ENCODE results near the gene POLQ. TPM values are rescaled to one million over a fixed set of nuclear protein-coding genes. Genes with fewer than 3 reads are reported as not detected.
"Not testable (repeated sequence)": the region's sequence is repeated elsewhere in the genome, so short reads cannot be mapped to it uniquely, and the experiment has no call there.

POLQ gene
- total RNA-seq, 1 donor from 2014 or later = 5.7 TPM

GRCh38 chr3:121488628-121489027 is 57.2 kb downstream of the POLQ start:
- no peaks in the 10 kb centered on the region for H3K36me3 ChIP-seq (ENCODE audit: control insufficient read depth in 3 of 3, insufficient read depth in 3 of 3, low read length in 3 of 3)
- H3K27me3 ChIP-seq (ENCODE audit: control insufficient read depth in 3 of 3, insufficient read depth in 3 of 3, low read length in 3 of 3) = no peaks in the 10 kb centered on the region
- H3K9me3 ChIP-seq (ENCODE audit: control insufficient read depth in 3 of 3, low read length in 3 of 3) = no peaks in the 10 kb centered on the region
- H3K27ac ChIP-seq (ENCODE audit: low read depth, low read length) = no peak overlapping the region
- no peak overlapping the region for H3K4me3 ChIP-seq (ENCODE audit: low read length in 3 of 3)
- no peak overlapping the region for H3K9ac ChIP-seq (ENCODE audit: low read depth in 1 of 3, low read length in 3 of 3)
- H3K4me1 ChIP-seq (ENCODE audit: control insufficient read depth in 3 of 3, insufficient read depth in 3 of 3, low read length in 3 of 3) = no peaks in the 10 kb centered on the region

DNA sequence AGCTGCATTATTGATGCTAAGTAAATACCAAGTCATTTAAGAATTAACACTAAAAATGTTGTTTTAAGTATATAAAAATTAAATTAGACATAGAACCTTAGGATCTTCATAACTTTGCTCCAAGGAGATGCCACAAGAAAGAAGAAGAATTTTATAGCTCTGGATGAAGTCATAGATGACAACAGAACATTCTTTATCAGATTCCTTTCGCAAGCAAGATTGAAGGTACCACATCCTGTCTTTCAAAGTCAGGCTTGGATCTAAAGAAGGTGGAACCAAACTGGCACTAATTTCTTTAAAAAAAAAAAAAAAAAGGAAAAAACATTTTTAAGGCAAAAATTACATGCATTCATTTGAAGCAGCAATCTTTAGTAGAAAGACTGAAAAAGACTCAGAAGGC is 62.5 kb downstream of the POLQ start:
- H3K4me1 ChIP-seq (ENCODE audit: control insufficient read depth in 3 of 3, insufficient read depth in 3 of 3, low read length in 3 of 3) = no peaks in the 10 kb centered on the region
- H3K4me3 ChIP-seq (ENCODE audit: low read length in 3 of 3) = no peak overlapping the region
- H3K9me3 ChIP-seq (ENCODE audit: control insufficient read depth in 3 of 3, low read length in 3 of 3) = no peaks in the 10 kb centered on the region
- no peak overlapping the region for H3K9ac ChIP-seq (ENCODE audit: low read depth in 1 of 3, low read length in 3 of 3)
- no peak overlapping the region for H3K27ac ChIP-seq (ENCODE audit: low read depth, low read length)
- no peaks in the 10 kb centered on the region for H3K36me3 ChIP-seq (ENCODE audit: control insufficient read depth in 3 of 3, insufficient read depth in 3 of 3, low read length in 3 of 3)
- H3K27me3 ChIP-seq (ENCODE audit: control insufficient read depth in 3 of 3, insufficient read depth in 3 of 3, low read length in 3 of 3) = no peaks in the 10 kb centered on the region

DNA sequence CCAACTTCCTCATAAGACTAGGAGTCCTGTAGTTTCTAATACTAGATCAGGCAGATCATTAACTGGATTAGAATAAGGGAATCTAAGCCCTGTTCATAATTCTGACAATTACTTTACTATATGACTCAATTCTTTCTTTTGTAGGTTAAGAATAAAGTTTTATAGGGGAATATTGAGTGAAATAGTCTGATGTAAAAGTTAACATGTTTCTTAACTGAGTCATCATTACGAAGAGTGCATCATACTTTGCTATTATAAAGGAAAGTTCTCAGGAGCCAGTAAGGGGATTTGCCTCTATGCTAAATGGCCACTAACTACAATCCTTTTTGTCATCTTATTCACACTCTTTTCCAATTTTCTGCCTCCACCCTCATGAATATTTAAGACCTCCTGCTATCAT is 63.1 kb downstream of the POLQ start:
- no peak overlapping the region for H3K27ac ChIP-seq (ENCODE audit: low read depth, low read length)
- H3K9me3 ChIP-seq (ENCODE audit: control insufficient read depth in 3 of 3, low read length in 3 of 3) = no peaks in the 10 kb centered on the region
- no peaks in the 10 kb centered on the region for H3K4me1 ChIP-seq (ENCODE audit: control insufficient read depth in 3 of 3, insufficient read depth in 3 of 3, low read length in 3 of 3)
- H3K27me3 ChIP-seq (ENCODE audit: control insufficient read depth in 3 of 3, insufficient read depth in 3 of 3, low read length in 3 of 3) = no peaks in the 10 kb centered on the region
- no peaks in the 10 kb centered on the region for H3K36me3 ChIP-seq (ENCODE audit: control insufficient read depth in 3 of 3, insufficient read depth in 3 of 3, low read length in 3 of 3)
- H3K4me3 ChIP-seq (ENCODE audit: low read length in 3 of 3) = no peak overlapping the region
- H3K9ac ChIP-seq (ENCODE audit: low read depth in 1 of 3, low read length in 3 of 3) = no peak overlapping the region

DNA sequence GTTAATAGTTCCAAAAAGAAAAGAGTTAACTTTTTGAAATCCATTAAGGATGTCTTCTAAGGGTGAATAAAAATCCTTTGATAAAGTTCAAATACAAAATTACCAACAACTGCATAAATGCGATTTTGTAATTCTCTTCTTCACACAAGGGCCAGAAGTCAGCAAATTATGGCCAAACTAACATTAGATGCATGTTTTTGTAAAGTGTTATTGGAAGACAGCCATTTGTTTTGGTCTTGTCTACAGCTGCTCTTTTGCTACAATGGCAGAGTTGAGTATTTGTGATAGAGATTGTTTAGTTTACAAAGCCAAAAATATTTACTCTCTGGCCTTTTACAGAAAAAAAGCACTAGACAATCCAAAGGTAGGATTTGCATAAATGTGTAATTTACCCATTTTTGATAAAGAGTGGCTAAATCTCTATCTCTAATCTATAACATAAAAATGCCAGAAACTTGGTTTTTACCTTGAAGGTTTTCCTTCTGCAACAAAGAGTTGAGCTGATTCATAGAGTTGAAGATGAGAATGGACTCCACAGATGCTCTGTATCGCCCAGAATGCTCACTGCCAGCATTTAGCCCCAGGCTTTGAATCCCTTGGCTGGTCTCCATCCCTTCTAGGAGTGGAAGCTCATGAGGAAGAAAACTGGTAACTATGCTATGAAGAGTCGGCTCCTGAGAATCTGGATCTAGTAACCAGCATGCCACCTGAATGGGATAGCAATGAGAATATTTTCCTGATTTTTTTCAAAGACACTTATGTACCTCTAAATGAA is 64.5 kb downstream of the POLQ start:
- no peaks in the 10 kb centered on the region for H3K4me1 ChIP-seq (ENCODE audit: control insufficient read depth in 3 of 3, insufficient read depth in 3 of 3, low read length in 3 of 3)
- H3K4me3 ChIP-seq (ENCODE audit: low read length in 3 of 3) = no peak overlapping the region
- no peaks in the 10 kb centered on the region for H3K27me3 ChIP-seq (ENCODE audit: control insufficient read depth in 3 of 3, insufficient read depth in 3 of 3, low read length in 3 of 3)
- no peak overlapping the region for H3K27ac ChIP-seq (ENCODE audit: low read depth, low read length)
- H3K9ac ChIP-seq (ENCODE audit: low read depth in 1 of 3, low read length in 3 of 3) = no peak overlapping the region
- no peaks in the 10 kb centered on the region for H3K36me3 ChIP-seq (ENCODE audit: control insufficient read depth in 3 of 3, insufficient read depth in 3 of 3, low read length in 3 of 3)
- no peaks in the 10 kb centered on the region for H3K9me3 ChIP-seq (ENCODE audit: control insufficient read depth in 3 of 3, low read length in 3 of 3)

DNA sequence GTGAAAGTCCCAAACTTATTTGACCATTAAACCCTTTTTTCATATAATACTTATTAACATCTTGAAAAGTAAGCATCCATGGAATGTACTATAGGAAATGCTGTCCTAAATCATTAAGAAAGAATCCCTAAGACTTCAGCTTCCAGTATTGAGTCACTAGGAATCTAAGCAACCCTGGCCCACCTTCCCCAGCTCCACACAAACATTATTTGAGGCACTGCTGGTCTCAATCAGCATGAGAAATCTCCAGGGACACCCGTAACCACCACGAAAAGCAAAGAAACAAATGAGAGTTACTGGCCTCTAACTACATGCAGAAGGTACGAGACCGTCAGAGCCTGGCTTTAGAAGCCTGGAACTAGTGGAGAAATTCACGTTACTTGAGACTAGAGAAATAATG is 68.2 kb downstream of the POLQ start:
- Histone ChIP-seq H3K36me3 (ENCODE audit: control insufficient read depth in 3 of 3, insufficient read depth in 3 of 3, low read length in 3 of 3) (no peaks in the 10 kb centered on the region), H3K27me3 (ENCODE audit: control insufficient read depth in 3 of 3, insufficient read depth in 3 of 3, low read length in 3 of 3) (no peaks in the 10 kb centered on the region), H3K27ac (ENCODE audit: low read depth, low read length) (no peak overlapping the region), H3K4me1 (ENCODE audit: control insufficient read depth in 3 of 3, insufficient read depth in 3 of 3, low read length in 3 of 3) (no peaks in the 10 kb centered on the region), H3K9ac (ENCODE audit: low read depth in 1 of 3, low read length in 3 of 3) (no peak overlapping the region), H3K4me3 (ENCODE audit: low read length in 3 of 3) (no peak overlapping the region), H3K9me3 (ENCODE audit: control insufficient read depth in 3 of 3, low read length in 3 of 3) (no peaks in the 10 kb centered on the region)

DNA sequence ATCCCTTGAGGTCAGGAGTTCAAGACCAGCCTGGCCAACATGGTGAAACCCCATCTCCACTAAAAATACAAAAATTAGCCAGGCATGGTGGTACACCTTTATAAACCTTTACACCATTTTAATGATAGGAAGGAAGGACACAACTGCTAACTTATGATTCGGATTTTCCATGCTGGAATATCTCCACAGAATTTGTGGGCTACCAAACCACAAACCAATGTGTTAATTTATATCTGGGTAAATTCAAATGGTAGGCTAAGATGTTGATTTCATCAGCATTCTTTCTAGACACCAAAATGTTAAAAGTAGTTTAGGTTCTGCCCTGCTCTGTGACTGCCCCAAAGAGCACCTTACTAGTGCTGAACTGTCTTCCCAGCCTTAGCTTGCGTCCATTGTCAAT is 72.8 kb downstream of the POLQ start:
- H3K27me3 ChIP-seq (ENCODE audit: control insufficient read depth in 3 of 3, insufficient read depth in 3 of 3, low read length in 3 of 3) = no peaks in the 10 kb centered on the region
- H3K9me3 ChIP-seq (ENCODE audit: control insufficient read depth in 3 of 3, low read length in 3 of 3) = no peaks in the 10 kb centered on the region
- H3K36me3 ChIP-seq (ENCODE audit: control insufficient read depth in 3 of 3, insufficient read depth in 3 of 3, low read length in 3 of 3) = no peaks in the 10 kb centered on the region
- no peaks in the 10 kb centered on the region for H3K4me1 ChIP-seq (ENCODE audit: control insufficient read depth in 3 of 3, insufficient read depth in 3 of 3, low read length in 3 of 3)
- H3K9ac ChIP-seq (ENCODE audit: low read depth in 1 of 3, low read length in 3 of 3) = no peak overlapping the region
- H3K27ac ChIP-seq (ENCODE audit: low read depth, low read length) = no peak overlapping the region
- H3K4me3 ChIP-seq (ENCODE audit: low read length in 3 of 3) = no peak overlapping the region

GRCh38 chr3:121467085-121467484 is 78.7 kb downstream of the POLQ start:
- no peaks in the 10 kb centered on the region for H3K9me3 ChIP-seq (ENCODE audit: control insufficient read depth in 3 of 3, low read length in 3 of 3)
- no peak overlapping the region for H3K4me3 ChIP-seq (ENCODE audit: low read length in 3 of 3)
- H3K27ac ChIP-seq (ENCODE audit: low read depth, low read length) = no peak overlapping the region
- H3K9ac ChIP-seq (ENCODE audit: low read depth in 1 of 3, low read length in 3 of 3) = no peak overlapping the region
- no peaks in the 10 kb centered on the region for H3K4me1 ChIP-seq (ENCODE audit: control insufficient read depth in 3 of 3, insufficient read depth in 3 of 3, low read length in 3 of 3)
- no peaks in the 10 kb centered on the region for H3K36me3 ChIP-seq (ENCODE audit: control insufficient read depth in 3 of 3, insufficient read depth in 3 of 3, low read length in 3 of 3)
- H3K27me3 ChIP-seq (ENCODE audit: control insufficient read depth in 3 of 3, insufficient read depth in 3 of 3, low read length in 3 of 3) = no peaks in the 10 kb centered on the region

DNA sequence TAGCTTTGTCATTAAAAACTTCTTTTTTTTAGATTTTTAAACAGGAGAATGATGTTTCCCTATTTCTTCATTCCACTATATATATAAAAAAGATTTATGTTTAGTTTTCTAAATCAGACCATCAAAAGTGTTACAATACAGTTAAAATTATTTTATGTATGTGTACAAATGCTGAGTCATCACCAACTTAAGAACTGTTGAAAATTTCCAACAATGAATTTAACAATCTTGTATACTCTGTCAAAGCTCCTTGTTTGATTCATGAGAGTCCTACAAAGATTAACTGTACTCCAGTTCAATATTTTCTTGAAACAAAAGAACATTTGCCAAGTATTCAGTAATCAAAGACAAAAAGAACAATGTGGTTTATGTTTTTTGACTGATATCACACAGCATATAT is 82.0 kb downstream of the POLQ start:
- Histone ChIP-seq H3K27me3 (ENCODE audit: control insufficient read depth in 3 of 3, insufficient read depth in 3 of 3, low read length in 3 of 3) (no peaks in the 10 kb centered on the region), H3K36me3 (ENCODE audit: control insufficient read depth in 3 of 3, insufficient read depth in 3 of 3, low read length in 3 of 3) (no peaks in the 10 kb centered on the region), H3K4me1 (ENCODE audit: control insufficient read depth in 3 of 3, insufficient read depth in 3 of 3, low read length in 3 of 3) (no peaks in the 10 kb centered on the region), H3K9me3 (ENCODE audit: control insufficient read depth in 3 of 3, low read length in 3 of 3) (no peaks in the 10 kb centered on the region), H3K27ac (ENCODE audit: low read depth, low read length) (no peak overlapping the region), H3K9ac (ENCODE audit: low read depth in 1 of 3, low read length in 3 of 3) (no peak overlapping the region), H3K4me3 (ENCODE audit: low read length in 3 of 3) (no peak overlapping the region)

GRCh38 chr3:121462565-121462964 is 83.2 kb downstream of the POLQ start:
- Histone ChIP-seq H3K36me3 (ENCODE audit: control insufficient read depth in 3 of 3, insufficient read depth in 3 of 3, low read length in 3 of 3) (no peaks in the 10 kb centered on the region), H3K27ac (ENCODE audit: low read depth, low read length) (no peak overlapping the region), H3K4me1 (ENCODE audit: control insufficient read depth in 3 of 3, insufficient read depth in 3 of 3, low read length in 3 of 3) (no peaks in the 10 kb centered on the region), H3K9me3 (ENCODE audit: control insufficient read depth in 3 of 3, low read length in 3 of 3) (no peaks in the 10 kb centered on the region), H3K9ac (ENCODE audit: low read depth in 1 of 3, low read length in 3 of 3) (no peak overlapping the region), H3K4me3 (ENCODE audit: low read length in 3 of 3) (no peak overlapping the region), H3K27me3 (ENCODE audit: control insufficient read depth in 3 of 3, insufficient read depth in 3 of 3, low read length in 3 of 3) (no peaks in the 10 kb centered on the region)

GRCh38 chr3:121451752-121452151 is 94.0 kb downstream of the POLQ start:
- not testable (repeated sequence) for H3K9ac ChIP-seq (ENCODE audit: low read depth in 1 of 3, low read length in 3 of 3); H3K4me1 ChIP-seq (ENCODE audit: control insufficient read depth in 3 of 3, insufficient read depth in 3 of 3, low read length in 3 of 3); H3K27ac ChIP-seq (ENCODE audit: low read depth, low read length); H3K4me3 ChIP-seq (ENCODE audit: low read length in 3 of 3); H3K9me3 ChIP-seq (ENCODE audit: control insufficient read depth in 3 of 3, low read length in 3 of 3); H3K36me3 ChIP-seq (ENCODE audit: control insufficient read depth in 3 of 3, insufficient read depth in 3 of 3, low read length in 3 of 3); H3K27me3 ChIP-seq (ENCODE audit: control insufficient read depth in 3 of 3, insufficient read depth in 3 of 3, low read length in 3 of 3)
